ENCODE measurements around the gene PDE1C.

Gene PDE1C

DNA sequence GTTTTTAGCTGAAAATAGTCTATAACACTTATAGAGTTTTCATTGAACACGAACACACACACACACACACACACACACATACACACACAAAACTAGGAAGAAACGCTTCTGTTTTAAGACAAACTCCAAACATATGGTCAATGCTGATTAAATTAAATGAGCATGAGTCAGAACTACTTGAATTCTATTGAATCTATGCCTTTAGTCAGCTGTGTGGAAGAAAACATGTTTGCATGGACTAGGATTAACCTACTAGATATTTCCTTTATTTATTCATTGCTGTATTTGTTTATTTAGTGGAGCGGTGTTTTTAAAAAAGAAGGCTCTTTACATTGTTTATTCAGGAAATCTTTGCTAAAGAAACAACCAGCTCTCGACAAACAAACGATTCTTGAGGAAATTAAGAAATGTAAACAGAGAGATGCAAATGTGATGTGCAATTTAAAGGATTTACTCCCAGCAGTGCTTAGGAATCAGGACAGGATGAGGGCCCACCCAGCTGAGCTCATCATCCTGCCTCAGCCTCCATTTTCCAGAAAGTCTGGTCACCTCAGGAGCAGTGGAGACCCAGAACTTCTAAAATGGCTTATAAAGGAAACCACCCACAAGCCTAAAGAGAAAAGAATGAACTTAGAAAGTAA is 83.2 kb downstream of the PDE1C start:
- Histone ChIP-seq H3K27ac (no peak overlapping the region), H3K9me3 (ENCODE audit: severe bottlenecking) (no peaks in the 10 kb centered on the region)
- DNase-seq, result no peak

DNA sequence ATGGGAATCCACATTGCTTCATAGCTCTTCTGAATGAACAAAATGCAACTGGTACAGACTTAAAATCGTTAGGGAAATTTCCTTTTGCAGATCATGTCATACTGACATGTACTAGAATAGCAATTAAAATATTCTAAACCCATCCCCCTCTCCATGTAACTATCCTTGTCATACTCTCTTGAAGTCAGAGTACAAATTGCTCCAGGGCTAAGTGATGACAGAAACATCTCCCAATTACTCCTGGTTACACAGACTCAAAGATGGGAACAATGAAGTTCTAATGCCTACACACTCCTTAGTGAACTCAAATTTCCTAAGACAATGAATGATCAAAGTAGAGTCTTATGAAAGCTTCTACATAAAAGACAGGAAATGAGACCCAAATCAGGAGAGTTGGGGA is 87.2 kb downstream of the PDE1C start:
- no peak overlapping the region for H3K27ac ChIP-seq
- TF ChIP-seq, protein P1, sequence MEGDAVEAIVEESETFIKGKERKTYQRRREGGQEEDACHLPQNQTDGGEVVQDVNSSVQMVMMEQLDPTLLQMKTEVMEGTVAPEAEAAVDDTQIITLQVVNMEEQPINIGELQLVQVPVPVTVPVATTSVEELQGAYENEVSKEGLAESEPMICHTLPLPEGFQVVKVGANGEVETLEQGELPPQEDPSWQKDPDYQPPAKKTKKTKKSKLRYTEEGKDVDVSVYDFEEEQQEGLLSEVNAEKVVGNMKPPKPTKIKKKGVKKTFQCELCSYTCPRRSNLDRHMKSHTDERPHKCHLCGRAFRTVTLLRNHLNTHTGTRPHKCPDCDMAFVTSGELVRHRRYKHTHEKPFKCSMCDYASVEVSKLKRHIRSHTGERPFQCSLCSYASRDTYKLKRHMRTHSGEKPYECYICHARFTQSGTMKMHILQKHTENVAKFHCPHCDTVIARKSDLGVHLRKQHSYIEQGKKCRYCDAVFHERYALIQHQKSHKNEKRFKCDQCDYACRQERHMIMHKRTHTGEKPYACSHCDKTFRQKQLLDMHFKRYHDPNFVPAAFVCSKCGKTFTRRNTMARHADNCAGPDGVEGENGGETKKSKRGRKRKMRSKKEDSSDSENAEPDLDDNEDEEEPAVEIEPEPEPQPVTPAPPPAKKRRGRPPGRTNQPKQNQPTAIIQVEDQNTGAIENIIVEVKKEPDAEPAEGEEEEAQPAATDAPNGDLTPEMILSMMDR (IDR thresholded peaks at IDR 0.05; ENCODE audit: low read depth, low read length), result no peak
- no peak overlapping the region for H3K4me3 ChIP-seq (ENCODE audit: low read depth, low read length)
- H3K27me3 ChIP-seq (ENCODE audit: insufficient read depth, low read depth, severe bottlenecking), result no peaks in the 10 kb centered on the region
- no peak for DNase-seq
- no peaks in the 10 kb centered on the region for H3K36me3 ChIP-seq
- no peaks in the 10 kb centered on the region for H3K9me3 ChIP-seq (ENCODE audit: severe bottlenecking)

More for the DNA sequence above, 83.2 kb downstream of the PDE1C start:
- no peaks in the 10 kb centered on the region for H3K27me3 ChIP-seq (ENCODE audit: insufficient read depth, low read depth, severe bottlenecking)
- TF ChIP-seq, protein P1 (IDR thresholded peaks at IDR 0.05; ENCODE audit: low read depth, low read length), result no peak
- no peak overlapping the region for H3K4me3 ChIP-seq (ENCODE audit: low read depth, low read length)
- no peaks in the 10 kb centered on the region for H3K36me3 ChIP-seq

DNA sequence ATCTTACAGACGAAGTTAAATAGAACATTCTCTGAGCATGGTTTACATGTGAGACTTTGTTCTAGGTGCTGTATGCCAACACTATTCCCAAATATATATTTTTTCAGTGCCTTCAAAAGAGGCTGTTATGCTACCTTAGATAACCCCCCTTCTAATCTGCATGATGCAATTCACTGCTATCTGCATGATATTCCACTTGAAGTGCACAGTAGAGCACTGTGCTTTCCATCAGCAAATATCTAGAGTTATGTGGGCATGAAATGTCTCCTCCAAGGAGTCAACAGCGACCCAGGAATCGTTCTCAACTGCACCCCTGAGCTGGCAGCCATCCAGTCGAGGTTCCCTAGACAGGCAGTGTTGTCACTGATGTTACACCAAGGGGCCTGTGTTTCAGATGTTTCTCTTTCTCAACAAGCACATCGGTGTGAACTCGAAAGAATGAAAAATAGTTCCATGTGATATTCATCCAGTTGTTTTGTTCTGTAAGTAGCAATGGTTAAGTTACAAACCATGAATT is 88.3 kb downstream of the PDE1C start:
- Histone ChIP-seq H3K27ac (no peak overlapping the region), H3K4me3 (ENCODE audit: low read depth, low read length) (no peak overlapping the region), H3K36me3 (no peaks in the 10 kb centered on the region), H3K27me3 (ENCODE audit: insufficient read depth, low read depth, severe bottlenecking) (no peaks in the 10 kb centered on the region), H3K9me3 (ENCODE audit: severe bottlenecking) (peaks cover 3% of the 10 kb centered on the region)
- TF ChIP-seq, protein P1 (IDR thresholded peaks at IDR 0.05; ENCODE audit: low read depth, low read length), result no peak
- DNase-seq, result no peak

DNA sequence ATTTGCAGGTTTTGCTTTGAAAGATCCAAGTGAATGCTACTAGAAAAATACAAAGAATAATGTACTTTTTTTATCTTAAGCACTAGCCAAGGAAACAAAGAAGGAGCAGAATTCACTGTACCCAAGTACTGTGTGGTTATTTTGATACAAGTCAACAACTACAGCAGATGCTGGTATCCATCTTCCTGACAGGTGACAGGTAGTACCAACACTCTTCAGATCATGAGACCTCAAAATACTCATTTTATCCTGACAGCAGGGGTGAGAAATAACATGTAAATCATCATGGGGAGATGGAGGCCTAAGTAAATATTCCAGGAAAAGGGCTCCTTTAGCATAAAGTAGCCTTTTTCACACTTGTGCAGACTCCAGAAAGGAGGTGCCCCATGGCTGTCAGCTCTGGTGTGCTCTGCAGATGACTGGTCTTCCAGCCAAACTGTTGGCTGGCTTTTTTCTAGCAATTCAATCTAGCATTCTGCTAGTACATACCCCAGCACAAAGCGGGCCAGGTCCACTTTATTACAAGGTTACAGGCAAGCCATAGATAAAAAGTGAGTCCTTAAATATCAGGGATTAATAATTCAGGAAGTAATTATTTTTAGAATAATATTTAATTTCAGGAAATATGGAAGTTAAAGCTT is 90.4 kb downstream of the PDE1C start:
- H3K27ac ChIP-seq, result no peak overlapping the region
- no peak overlapping the region for H3K4me3 ChIP-seq (ENCODE audit: low read depth, low read length)
- TF ChIP-seq, protein P1 (IDR thresholded peaks at IDR 0.05; ENCODE audit: low read depth, low read length), result no peak
- peaks cover 3% of the 10 kb centered on the region for H3K9me3 ChIP-seq (ENCODE audit: severe bottlenecking)
- H3K27me3 ChIP-seq (ENCODE audit: insufficient read depth, low read depth, severe bottlenecking), result no peaks in the 10 kb centered on the region
- no peak for DNase-seq
- no peaks in the 10 kb centered on the region for H3K36me3 ChIP-seq

DNA sequence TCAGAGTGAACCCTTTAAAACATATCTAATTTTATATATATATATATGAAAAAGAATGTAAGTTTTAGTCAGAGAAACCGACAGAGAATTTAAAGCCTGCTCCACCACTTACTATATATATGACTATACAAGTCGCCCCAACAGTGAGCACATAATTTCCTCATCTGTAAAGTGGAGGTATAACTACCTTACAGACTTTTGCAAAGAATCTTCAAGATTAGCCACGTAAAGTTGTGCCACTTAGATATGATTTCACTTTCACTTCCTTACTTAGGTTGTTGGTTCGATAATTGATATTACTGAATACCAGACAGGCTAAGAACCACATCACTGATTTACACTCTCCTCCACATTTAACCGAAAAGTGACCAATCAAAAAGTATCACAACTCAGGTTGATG is 94.7 kb downstream of the PDE1C start:
- no peaks in the 10 kb centered on the region for H3K36me3 ChIP-seq
- DNase-seq, result no peak
- peaks cover 3% of the 10 kb centered on the region for H3K9me3 ChIP-seq (ENCODE audit: severe bottlenecking)
- H3K4me3 ChIP-seq (ENCODE audit: low read depth, low read length), result no peak overlapping the region
- H3K27me3 ChIP-seq (ENCODE audit: insufficient read depth, low read depth, severe bottlenecking), result no peaks in the 10 kb centered on the region
- no peak overlapping the region for H3K27ac ChIP-seq
- TF ChIP-seq, protein P1 (IDR thresholded peaks at IDR 0.05; ENCODE audit: low read depth, low read length), result no peak

Data from WERI-Rb-1 (cell line).